ENCODE measurements around the gene PARD3. TPM values are rescaled to one million over a fixed set of nuclear protein-coding genes. Genes with fewer than 3 reads are reported as not detected.

Gene PARD3
- total RNA-seq, 2 experiments from 2014 or later = 0.53 to 0.71 TPM

- intact Hi-C loops (cut with DNase I, micrococcal nuclease) = no loop called here
These were observed 257.9 kb downstream of the PARD3 start for GRCh38 chr10:34557173-34557572.

GRCh38 chr10:34555653-34556052 lies 259.4 kb downstream of the PARD3 start:
- no peak for ATAC-seq (ENCODE audit: poor library complexity)
- H3K27me3 Mint-ChIP-seq = no peaks in the 10 kb centered on the region
- ChIA-PET POLR2A (no interaction called here), CTCF (no interaction called here)
- H3K4me3 Mint-ChIP-seq = no peak overlapping the region
- Histone ChIP-seq H3K4me1 (ENCODE audit: insufficient read depth, low read length) (no peaks in the 10 kb centered on the region), H3K27me3 (ENCODE audit: control insufficient read depth in 1 of 2, insufficient read depth in 2 of 2, low read length in 2 of 2) (no peaks in the 10 kb centered on the region), H3K9me3 (ENCODE audit: control insufficient read depth in 1 of 2, insufficient read depth in 1 of 2, low read length in 2 of 2) (peaks cover 0 to 5% of the 10 kb centered on the region in 2 experiments), H3K4me3 (ENCODE audit: low read length) (no peak overlapping the region), H3K36me3 (ENCODE audit: insufficient read depth, low read length) (no peaks in the 10 kb centered on the region), H3K27ac (ENCODE audit: low read depth in 1 of 2, low read length in 2 of 2) (no peak overlapping the region)
- no peaks in the 10 kb centered on the region for H3K9me3 Mint-ChIP-seq
- TF ChIP-seq CTCF (IDR thresholded peaks at IDR 0.05) = no peak
- DNase-seq = no peak
- no peaks in the 10 kb centered on the region for H3K4me1 Mint-ChIP-seq (ENCODE audit: low read depth)
- no peaks in the 10 kb centered on the region for H3K36me3 Mint-ChIP-seq (ENCODE audit: low read depth)
- no peak overlapping the region for H3K27ac Mint-ChIP-seq
- intact Hi-C loops (cut with DNase I, micrococcal nuclease) = no loop called here

More at GRCh38 chr10:34557173-34557572, 257.9 kb downstream of the PARD3 start:
- Mint-ChIP-seq H3K27me3 (no peaks in the 10 kb centered on the region), H3K27ac (no peak overlapping the region), H3K36me3 (ENCODE audit: low read depth) (no peaks in the 10 kb centered on the region), H3K9me3 (no peaks in the 10 kb centered on the region), H3K4me1 (ENCODE audit: low read depth) (no peaks in the 10 kb centered on the region), H3K4me3 (no peak overlapping the region)
- CTCF ChIA-PET = no interaction called here
- DNase-seq (no peak), ATAC-seq (ENCODE audit: poor library complexity) (no peak)
- POLR2A ChIA-PET = no interaction called here
- Histone ChIP-seq H3K4me1 (ENCODE audit: insufficient read depth, low read length) (no peaks in the 10 kb centered on the region), H3K4me3 (ENCODE audit: low read length) (no peak overlapping the region), H3K27ac (ENCODE audit: low read depth in 1 of 2, low read length in 2 of 2) (no peak overlapping the region), H3K36me3 (ENCODE audit: insufficient read depth, low read length) (no peaks in the 10 kb centered on the region), H3K27me3 (ENCODE audit: control insufficient read depth in 1 of 2, insufficient read depth in 2 of 2, low read length in 2 of 2) (no peaks in the 10 kb centered on the region), H3K9me3 (ENCODE audit: control insufficient read depth in 1 of 2, insufficient read depth in 1 of 2, low read length in 2 of 2) (no peaks in the 10 kb centered on the region)
- no peak for TF ChIP-seq CTCF (IDR thresholded peaks at IDR 0.05)

GRCh38 chr10:34553747-34554146 lies 261.3 kb downstream of the PARD3 start:
- POLR2A ChIA-PET = no interaction called here

More at GRCh38 chr10:34553747-34554146, 261.3 kb downstream of the PARD3 start:
- CTCF ChIA-PET = no interaction called here
- no peaks in the 10 kb centered on the region for H3K36me3 Mint-ChIP-seq (ENCODE audit: low read depth)
- peaks cover 0 to 5% of the 10 kb centered on the region in 2 experiments for H3K9me3 ChIP-seq (ENCODE audit: control insufficient read depth in 1 of 2, insufficient read depth in 1 of 2, low read length in 2 of 2)
- no peaks in the 10 kb centered on the region for H3K4me1 Mint-ChIP-seq (ENCODE audit: low read depth)
- no peak for ATAC-seq (ENCODE audit: poor library complexity)
- H3K27ac ChIP-seq (ENCODE audit: low read depth in 1 of 2, low read length in 2 of 2) = no peak overlapping the region
- no peak for DNase-seq
- TF ChIP-seq CTCF (IDR thresholded peaks at IDR 0.05) = no peak
- intact Hi-C loops (cut with DNase I, micrococcal nuclease) = no loop called here
- no peak overlapping the region for H3K27ac Mint-ChIP-seq
- no peaks in the 10 kb centered on the region for H3K9me3 Mint-ChIP-seq
- no peaks in the 10 kb centered on the region for H3K27me3 ChIP-seq (ENCODE audit: control insufficient read depth in 1 of 2, insufficient read depth in 2 of 2, low read length in 2 of 2)
- H3K36me3 ChIP-seq (ENCODE audit: insufficient read depth, low read length) = no peaks in the 10 kb centered on the region
- H3K4me1 ChIP-seq (ENCODE audit: insufficient read depth, low read length) = no peaks in the 10 kb centered on the region
- H3K4me3 Mint-ChIP-seq = no peak overlapping the region
- H3K4me3 ChIP-seq (ENCODE audit: low read length) = no peak overlapping the region
- no peaks in the 10 kb centered on the region for H3K27me3 Mint-ChIP-seq
